GM12874 (cell line): Measurements from ENCODE around the gene CACNA1E.

ENCODE experiments used
- TF ChIP-seq, protein P1 (sequence below): IDR thresholded peaks from 2 replicates; pipeline ENCODE4 v1.5.1; 2011; ENCODE audit warnings: low read depth, mild to moderate bottlenecking, control low read depth, low read length, moderate library complexity; ENCODE audit not compliant: insufficient read depth

The CACNA1E gene

DNA sequence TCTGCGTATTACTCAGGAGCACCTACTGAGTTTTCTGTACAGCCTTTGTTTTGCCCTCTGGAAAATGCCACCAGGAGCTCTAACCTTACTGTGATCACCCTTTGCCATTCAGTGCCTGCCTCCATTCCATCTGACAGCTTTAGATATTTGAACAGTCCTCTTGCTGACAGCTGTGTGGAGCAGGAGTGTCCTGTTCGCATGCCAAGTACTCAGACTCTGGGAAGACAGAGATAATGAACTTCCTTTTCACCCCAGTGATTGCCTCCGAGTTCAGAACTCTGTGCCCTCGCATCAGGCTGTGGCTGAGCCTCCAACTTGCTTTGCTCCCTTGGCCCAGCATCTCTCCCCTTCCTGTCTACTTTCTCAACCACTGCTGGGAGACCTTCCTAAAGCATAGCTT, 74.0 kb downstream of the CACNA1E start:
- TF ChIP-seq, protein P1, sequence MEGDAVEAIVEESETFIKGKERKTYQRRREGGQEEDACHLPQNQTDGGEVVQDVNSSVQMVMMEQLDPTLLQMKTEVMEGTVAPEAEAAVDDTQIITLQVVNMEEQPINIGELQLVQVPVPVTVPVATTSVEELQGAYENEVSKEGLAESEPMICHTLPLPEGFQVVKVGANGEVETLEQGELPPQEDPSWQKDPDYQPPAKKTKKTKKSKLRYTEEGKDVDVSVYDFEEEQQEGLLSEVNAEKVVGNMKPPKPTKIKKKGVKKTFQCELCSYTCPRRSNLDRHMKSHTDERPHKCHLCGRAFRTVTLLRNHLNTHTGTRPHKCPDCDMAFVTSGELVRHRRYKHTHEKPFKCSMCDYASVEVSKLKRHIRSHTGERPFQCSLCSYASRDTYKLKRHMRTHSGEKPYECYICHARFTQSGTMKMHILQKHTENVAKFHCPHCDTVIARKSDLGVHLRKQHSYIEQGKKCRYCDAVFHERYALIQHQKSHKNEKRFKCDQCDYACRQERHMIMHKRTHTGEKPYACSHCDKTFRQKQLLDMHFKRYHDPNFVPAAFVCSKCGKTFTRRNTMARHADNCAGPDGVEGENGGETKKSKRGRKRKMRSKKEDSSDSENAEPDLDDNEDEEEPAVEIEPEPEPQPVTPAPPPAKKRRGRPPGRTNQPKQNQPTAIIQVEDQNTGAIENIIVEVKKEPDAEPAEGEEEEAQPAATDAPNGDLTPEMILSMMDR = no peak

DNA sequence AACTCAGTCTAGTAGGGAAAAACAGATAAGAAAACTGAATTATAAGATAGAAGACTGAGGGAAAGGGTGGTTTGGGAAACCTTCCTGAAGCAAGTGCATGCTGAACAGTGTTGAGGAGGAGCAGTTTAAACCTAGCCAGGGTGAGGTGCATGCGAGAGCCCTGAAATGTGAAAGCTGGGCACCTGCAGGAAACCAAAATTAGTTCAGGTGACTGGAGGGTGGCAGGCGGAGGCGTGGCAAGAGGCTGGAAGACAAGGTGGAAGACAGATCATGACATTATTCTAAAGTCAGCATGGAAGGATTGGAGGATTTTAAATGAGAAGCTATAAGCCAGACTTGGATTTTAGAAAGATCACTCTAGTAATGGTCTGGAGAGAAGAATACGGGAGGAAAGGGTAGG, 75.1 kb downstream of the CACNA1E start:
- TF ChIP-seq, protein P1 = no peak

DNA sequence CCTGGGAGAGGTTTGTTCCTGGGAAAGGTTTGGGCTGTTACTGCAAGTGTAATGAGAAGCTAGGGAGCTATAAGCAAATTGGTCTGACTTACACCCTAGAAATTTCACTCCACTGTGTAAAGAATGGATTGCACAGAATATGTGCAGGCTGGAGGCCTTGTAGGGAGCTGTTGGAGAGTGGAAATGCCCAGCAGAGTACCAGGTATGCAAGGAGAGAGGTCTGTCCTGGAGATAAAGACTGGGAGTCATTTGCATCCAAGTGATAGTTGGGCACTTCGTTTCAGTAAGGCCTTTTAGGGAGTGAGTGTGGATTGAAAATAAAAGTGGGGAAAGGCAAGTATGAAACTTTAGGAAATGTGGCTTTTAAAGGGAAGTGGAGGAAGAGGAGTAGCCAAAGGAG, 75.8 kb downstream of the CACNA1E start:
- TF ChIP-seq, protein P1 = no peak

DNA sequence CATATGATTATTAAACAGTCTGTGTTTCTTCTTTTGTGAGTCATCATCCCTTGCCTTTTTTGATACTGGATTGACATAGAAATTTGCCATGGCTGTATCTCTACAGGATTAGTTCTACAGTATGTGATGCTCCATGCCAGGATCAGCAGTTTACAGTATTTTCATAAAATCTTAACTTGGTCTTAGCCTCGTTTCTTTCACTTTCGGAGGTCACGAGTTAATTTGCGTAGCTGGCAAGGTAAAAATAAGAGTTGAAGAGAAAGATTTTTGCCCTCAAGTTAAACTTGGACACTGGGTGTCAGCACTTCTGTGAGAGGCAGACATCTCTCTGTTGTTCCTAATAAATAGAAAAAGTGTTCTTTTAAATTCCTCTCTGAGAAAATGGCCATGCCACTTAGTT, 79.1 kb downstream of the CACNA1E start:
- TF ChIP-seq, protein P1 = no peak

DNA sequence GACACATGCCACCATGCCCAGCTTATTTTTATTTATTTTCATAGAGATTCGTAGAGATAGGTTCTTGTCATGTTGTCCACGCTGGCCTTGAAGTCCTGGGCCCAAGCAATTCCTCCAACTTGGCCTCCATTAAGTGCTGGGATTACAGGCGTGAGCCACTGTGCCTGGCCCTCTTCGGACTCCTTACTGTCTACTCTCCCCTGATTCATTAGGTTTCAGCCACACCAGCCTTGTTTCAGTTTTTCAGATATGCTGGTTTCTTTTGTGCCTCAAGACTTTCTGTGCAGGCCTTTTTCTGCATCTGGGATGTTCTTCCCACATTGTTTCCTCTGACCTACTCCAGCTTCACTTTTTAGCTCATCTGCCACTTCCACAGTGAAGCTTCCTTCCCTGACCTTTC, 85.4 kb downstream of the CACNA1E start:
- TF ChIP-seq, protein P1 = no peak

DNA sequence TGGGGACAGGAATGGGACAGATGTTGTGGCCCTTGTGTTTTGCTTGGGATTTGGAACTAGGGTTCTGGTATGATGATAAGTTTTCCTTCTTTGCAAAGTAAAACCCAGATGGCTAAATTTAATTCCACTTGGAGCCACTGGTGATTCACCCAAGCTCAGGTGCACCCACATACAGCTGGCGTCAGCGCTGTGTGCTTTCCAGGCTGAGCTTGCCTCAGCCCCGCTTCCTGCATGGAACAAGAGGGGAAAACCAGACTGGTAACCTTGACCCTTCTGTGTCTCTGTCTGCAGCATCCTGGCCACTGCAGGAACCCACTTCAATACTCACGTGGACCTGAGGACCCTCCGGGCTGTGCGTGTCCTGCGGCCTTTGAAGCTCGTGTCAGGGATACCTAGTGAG, 94.2 kb downstream of the CACNA1E start:
- TF ChIP-seq, protein P1 = no peak

DNA sequence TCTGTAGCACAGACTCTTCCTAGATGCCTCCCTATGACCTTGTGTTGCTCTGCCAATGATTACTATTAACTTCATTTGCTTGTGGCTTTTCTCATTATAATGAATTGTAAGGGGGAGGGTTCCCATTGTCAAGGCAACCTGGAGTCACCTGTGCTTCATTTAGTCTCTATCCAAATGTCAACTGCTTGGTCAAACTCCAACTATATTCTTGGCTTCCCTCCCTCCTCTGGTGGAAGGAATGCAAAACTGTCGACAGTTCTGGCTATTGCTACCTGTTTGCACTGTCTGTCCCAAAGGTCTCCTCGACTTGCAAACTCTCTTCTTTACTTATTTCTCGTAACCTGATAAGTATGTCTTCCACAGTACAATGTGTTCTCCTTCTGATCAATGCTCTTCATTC, 100.3 kb downstream of the CACNA1E start:
- TF ChIP-seq, protein P1 = no peak
